Ramos (cell line): ENCODE measurements around the gene CCDC24.

Experiments used
- in situ Hi-C: fragments of 300-500 bp; cut with MboI; formaldehyde crosslinking; loops from one replicate; pipeline ENCODE4 v1.14.3; 2022; ENCODE audit warnings: low sequenced_read_pairs; ENCODE audit not compliant: unreplicated experiment

CCDC24 gene

GRCh38 chr1:43979528-43980254, 11.7 kb upstream of the CCDC24 start:
- in situ Hi-C loops, result no loop called here

- in situ Hi-C loops, result no loop called here
Measured at GRCh38 chr1:43980255-43981134, 10.9 kb upstream of the CCDC24 start.

DNA sequence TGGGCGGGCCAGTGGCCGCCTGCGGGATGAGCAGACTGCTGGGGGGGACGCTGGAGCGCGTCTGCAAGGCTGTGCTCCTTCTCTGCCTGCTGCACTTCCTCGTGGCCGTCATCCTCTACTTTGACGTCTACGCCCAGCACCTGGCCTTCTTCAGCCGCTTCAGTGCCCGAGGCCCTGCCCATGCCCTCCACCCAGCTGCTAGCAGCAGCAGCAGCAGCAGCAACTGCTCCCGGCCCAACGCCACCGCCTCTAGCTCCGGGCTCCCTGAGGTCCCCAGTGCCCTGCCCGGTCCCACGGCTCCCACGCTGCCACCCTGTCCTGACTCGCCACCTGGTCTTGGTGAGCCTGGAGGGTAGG, 10.3 kb upstream of the CCDC24 start:
- in situ Hi-C loops, result no loop called here

- in situ Hi-C loops, result no loop called here
Measured at GRCh38 chr1:43981636-43982035, 9.8 kb upstream of the CCDC24 start.

- in situ Hi-C loops, result no loop called here
Measured at GRCh38 chr1:43982241-43982640, 9.2 kb upstream of the CCDC24 start.

GRCh38 chr1:43982808-43983207, 8.6 kb upstream of the CCDC24 start:
- in situ Hi-C loops, result no loop called here

GRCh38 chr1:43983253-43983899, 8.0 kb upstream of the CCDC24 start:
- in situ Hi-C loops, result no loop called here

GRCh38 chr1:43984855-43985254, 6.5 kb upstream of the CCDC24 start:
- in situ Hi-C loops, result no loop called here

DNA sequence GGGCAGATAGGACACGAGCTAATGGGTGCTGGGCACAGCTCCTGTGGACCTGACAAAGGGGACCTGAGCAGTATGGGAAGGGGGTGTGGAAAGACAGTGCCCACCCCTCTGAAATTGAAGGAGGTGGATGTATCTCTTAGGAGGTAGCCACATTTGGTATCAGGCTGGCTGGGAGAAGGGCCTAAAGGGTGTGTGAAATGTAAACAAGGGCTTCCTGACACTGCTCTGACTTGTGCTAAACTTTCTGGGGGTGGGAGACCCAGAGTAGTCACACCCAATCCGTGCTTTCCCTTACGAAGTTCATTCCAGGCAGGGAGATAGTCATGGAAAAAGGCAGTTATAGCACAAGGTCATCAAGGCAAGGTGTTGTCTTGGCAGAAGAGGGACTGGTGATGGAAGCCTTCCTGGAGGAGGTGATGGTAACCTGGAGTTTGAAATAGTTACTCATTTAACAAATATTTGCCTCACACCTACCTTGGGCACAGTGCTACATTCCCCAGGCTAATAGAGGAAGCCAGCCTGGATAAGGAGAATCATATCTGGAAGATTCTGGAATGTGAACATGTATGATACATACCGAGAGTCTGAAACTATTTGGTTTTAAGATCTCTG, 5.3 kb upstream of the CCDC24 start:
- in situ Hi-C loops, result no loop called here

DNA sequence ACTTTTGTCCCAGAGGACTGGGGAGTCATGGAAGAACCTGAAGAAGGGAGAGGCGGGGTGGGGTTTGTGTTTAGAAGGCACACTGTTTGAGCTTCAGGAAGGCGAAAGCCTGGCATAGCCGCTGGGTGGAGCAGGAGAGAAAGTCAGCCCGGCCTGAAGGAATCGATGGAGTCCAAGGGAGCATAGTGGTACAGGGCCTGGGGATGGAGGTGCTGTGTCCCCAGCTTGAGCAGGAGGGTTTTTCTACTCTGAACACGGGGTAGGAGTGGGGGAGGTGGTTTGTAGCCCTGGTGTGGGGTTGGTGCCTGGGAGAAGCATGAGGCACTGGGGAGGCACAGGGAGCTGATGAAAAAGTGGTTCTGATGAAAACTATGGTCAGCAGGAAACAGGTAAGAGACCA, 4.7 kb upstream of the CCDC24 start:
- in situ Hi-C loops, result no loop called here

GRCh38 chr1:43987159-43987902, 4.1 kb upstream of the CCDC24 start:
- in situ Hi-C loops, result no loop called here

DNA sequence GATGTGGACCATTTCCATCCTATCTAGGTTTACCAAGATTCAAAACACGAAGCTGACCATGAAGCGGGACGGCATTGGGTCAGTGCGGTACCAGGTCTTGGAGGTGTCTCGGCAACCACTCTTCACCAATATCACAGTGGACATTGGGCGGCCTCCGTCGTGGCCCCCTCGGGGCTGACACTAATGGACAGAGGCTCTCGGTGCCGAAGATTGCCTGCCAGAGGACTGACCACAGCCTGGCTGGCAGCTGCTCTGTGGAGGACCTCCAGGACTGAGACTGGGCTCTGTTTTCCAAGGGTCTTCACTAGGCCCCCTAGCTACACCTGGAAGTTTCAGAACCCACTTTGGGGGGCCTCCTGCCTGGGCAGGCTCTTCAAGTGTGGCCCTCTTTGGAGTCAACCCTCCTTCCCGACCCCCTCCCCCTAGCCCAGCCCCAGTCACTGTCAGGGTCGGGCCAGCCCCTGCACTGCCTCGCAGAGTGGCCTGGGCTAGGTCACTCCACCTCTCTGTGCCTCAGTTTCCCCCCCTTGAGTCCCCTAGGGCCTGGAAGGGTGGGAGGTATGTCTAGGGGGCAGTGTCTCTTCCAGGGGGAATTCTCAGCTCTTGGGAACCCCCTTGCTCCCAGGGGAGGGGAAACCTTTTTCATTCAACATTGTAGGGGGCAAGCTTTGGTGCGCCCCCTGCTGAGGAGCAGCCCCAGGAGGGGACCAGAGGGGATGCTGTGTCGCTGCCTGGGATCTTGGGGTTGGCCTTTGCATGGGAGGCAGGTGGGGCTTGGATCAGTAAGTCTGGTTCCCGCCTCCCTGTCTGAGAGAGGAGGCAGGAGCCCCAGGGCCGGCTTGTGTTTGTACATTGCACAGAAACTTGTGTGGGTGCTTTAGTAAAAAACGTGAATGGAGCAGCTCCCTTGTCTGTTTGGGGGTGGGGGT, 864 bp upstream of the CCDC24 start:
- in situ Hi-C loops, result no loop called here

DNA sequence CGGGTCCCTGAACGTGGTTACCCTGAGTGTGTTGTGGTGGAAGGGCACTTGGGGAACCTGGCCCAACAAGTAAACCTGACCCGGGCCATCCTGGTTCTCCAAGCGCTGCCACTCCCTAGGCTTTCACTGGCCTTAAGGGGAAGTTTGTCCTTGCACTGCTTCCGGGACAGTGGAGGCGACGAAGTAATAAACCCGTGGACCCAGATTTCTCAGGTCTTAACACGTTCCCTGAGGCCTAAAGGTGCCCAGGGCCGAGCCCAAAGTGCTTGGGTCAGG, 261 bp upstream of the CCDC24 start:
- in situ Hi-C loops, result no loop called here

GRCh38 chr1:43992232-43992995, 1.0 kb downstream of the CCDC24 start:
- in situ Hi-C loops, result no loop called here

- in situ Hi-C loops, result no loop called here
Measured at GRCh38 chr1:43993206-43993914, 2.0 kb downstream of the CCDC24 start.

DNA sequence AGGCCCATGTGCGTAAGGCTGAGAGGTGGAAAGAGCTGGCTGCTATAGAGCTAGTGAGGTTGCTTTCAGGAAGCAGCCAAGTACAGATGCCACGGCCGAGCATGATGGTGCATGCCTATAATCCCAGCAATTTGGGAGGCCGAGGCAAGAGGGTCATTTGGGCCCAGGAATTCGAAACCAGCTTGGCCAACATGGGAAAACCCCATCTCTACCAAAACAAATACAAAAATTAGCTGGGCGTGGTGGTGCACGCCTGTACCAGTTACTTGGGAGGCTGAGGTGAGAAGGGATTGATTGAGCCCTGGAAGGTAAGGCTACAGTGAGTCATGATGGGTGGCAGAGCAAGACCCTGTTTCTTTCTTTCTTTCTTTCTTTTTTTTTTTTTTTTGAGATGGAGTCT, 2.7 kb downstream of the CCDC24 start:
- in situ Hi-C loops, result no loop called here

DNA sequence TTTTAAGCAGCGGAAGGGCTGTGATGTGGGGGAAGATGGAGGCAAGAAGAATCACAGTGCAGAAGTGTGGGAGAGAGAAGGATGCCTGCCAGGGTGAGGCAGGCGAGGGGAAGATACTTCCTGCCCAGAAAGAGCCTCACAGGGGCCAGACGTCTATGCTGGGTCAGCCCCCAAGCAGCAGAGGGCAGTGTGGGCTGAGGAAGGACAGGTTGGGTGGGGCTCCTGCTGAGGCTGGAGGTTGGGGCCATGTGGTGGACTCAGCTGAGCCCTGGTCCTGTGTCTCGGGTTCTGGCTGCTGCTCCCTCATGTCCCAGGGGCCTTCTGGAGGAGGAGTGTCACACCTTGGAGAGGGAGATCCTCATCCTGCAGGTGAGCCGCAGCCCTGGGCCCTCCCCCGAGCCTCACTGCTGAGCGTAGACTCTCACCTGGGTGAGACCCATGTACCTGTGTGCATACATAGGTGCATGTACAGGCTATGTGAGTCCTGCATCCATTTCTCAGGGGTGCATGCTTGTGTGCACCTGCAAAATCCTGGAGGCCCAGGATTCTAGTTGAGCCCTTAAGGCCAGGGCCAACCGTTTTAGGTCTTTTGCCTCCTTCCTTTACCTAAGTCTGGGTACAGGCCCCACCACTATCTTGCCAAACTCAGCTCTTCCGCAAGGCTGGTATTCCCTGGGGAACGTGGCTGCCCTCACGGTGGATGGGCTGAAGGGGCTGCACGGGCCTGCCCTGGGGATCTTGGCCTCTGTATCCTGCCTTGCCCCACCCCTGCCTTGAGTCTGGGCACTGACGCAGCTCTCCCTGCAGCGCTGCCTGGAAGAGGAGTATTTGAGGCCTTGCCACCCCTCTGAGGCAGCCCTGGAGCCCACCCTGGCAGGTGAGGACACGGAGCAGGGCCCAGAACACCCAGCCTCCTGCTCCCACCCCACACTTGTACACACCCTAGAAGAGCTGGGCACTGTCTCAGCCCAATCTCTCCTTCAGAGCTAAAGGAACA, 3.7 kb downstream of the CCDC24 start:
- in situ Hi-C loops, result no loop called here
